GM18526 (cell line): ENCODE results near the gene FNTB.

Experiments used
- POLR2A ChIP-seq: IDR thresholded peaks from 3 replicates; pipeline ENCODE4 v1.6.1; 2011; ENCODE audit not compliant: insufficient read length; ENCODE audit errors: extremely low read depth

FNTB gene, protein sequence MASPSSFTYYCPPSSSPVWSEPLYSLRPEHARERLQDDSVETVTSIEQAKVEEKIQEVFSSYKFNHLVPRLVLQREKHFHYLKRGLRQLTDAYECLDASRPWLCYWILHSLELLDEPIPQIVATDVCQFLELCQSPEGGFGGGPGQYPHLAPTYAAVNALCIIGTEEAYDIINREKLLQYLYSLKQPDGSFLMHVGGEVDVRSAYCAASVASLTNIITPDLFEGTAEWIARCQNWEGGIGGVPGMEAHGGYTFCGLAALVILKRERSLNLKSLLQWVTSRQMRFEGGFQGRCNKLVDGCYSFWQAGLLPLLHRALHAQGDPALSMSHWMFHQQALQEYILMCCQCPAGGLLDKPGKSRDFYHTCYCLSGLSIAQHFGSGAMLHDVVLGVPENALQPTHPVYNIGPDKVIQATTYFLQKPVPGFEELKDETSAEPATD

DNA sequence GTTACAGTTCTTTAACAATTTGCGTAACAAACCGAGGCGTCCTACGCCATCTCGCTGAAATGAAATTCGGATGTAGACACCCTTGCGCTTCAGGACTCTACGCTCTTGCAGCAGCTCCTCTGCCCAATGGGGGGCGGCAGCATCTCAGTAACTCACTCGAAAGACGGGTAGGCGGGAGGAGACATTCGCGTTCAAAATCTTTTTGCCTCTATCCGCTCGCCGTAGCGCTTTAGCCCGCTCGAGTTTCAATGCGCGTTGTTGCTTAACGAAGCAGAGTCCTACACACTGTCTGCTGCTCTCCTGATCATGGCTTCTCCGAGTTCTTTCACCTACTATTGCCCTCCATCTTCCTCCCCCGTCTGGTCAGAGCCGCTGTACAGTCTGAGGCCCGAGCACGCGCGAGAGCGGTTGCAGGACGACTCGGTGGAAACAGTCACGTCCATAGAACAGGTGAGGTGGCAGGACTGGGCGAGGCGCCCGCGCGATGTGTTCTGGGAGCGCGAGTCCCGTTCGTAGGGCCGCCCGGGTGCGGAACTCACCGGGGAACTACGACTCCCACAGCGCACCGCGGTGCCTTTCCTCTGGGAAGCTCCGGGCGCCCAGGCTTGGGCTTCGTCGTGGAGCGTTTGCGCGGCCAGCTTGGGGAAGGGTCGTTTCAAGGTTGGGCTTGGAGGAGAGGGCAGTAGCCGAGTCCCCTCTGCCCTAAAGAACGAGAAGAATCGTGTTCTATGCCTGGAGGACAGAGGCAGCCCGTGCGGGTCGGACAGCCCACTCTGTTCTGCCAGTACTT is at the start of gene FNTB:
TSS of gene FNTB (plus strand) at position 248 of the 790 bp plus-strand sequence. CDS start at position 307, 59 bp downstream.
- peak; percentile 57 for TF ChIP-seq POLR2A

DNA sequence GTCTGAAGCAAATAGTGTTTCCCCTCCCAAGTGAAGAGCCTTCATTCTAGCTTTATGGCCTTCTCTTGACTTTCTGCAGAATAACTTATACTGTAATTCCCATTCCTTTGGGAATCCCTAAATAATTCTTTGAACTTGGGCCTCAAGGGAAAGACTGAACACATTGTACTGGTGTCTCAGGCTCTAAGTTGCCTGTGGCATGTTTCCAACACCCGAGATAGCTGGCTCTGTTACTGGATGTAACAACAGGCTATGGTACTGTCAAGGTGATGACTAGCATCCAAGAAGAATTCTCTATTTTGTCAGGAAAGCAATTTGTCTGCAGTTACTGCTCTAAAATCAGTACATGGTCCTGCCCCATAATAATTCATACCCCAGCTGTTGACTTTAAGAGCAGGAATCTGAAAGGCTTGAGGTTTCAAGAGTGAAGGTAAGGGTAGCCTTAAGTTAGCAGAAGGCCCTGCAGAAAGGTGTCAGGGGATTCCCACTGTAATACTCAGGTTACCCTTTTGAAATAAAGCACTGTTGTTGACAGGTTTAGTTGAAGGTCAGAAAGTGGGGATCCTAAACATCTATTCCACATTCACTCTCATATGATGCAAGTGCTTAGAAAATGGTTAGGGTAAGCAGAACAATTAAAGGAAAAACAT is 49.4 kb upstream of the FNTB start:
- no peak for TF ChIP-seq POLR2A

DNA sequence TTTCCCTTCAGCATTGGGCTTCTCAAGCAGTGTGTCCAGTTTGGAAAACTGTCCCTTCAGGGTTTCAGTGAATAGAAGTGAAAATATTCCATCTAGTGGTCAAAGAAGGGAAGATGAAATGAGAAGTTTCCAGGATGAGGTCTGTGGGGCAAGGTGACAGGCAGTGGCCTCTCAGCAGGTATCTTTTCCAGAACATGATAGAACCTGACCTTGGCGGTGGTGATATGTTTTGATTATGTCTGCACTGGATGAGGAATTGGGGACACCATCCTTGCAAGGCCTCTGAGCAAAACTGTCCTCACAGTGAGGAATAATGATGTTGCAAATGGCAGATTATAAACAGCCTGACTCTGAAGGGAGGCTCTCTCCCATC is 48.9 kb upstream of the FNTB start:
- TF ChIP-seq POLR2A, result no peak

DNA sequence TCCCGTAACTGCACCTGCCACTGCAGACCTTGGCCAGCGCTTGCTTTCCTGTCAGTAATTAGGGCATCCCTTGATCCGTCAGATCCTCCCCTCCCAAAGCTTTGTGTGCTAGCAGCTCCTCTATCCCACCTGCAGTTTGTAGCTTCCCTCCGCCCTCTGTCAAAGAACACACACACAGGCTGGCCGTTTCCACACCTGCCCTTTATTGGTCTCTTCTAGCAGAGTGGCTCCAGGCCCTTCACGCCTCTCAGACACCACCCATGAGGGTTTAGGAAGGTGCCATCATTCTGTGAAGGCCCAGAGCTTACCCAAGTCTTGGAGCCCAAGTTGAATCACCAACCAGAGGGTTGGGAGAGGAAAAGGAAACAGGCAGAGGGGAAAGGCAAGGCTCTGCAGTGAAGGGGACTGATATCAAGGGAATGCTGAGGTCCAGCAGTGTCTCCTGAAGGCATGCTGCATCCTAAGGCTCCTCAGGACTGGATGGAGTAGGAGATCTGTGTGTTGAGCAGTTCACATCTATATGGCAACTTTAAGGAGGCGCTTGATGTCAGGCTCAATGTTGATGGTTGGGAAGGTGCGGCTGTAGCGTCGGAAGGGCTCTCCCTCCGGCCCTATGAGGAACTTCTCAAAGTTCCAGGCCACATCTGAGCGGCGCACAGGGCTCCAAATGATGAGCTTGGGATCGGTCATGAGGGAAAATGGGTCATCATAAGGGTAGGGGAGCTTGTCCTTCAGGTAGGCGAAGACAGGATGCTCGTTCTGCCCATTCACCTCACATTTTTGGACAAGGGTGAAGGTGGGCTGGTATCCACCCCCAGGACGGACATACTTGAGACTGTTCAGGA is 47.5 kb upstream of the FNTB start:
- TF ChIP-seq POLR2A, result no peak

DNA sequence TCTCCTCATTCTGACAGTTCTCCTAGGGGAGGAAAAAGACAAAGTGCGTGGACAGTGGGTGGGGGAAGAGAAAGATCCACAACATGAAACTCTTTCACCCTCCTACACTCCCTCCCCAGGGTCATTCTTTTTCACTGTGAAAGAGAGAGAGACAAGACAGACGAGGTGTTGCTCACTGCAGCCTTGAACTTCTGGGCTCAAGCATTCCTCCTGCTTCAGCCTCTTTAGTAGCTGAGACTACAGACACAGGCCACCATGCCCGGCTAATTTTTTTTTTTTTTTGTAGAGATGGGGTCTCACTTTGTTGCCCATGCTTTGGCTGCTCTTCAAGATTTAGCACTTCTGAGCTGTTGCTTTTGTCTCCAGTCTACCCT is 46.9 kb upstream of the FNTB start:
- no peak for TF ChIP-seq POLR2A

DNA sequence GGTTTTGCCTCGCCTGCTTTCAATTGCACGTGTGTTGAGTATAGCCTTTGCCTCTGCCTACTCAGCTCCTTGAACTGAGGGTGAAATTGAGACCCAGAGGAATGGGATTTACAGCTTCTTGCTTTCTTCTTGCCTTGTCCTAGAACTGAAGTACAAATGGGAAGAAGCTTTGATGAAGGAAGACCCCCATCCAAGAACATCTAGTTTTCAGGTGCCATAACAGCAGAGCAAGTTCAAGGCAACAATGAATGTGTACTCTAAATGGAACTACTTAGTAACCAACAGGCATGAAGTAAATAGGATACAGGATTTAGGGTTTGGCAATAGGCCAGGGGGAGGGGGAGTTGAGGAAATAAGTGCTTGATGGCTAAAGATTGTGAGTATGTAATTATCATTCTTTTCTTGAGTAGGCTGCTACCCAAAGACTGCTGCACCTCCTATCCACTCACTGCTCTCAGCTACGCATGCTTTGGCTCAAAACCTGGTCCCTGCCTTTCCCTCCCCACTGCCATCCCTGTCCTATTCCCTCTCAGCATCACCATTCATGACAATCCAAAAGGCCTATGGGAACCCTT is 46.3 kb upstream of the FNTB start:
- no peak for TF ChIP-seq POLR2A

DNA sequence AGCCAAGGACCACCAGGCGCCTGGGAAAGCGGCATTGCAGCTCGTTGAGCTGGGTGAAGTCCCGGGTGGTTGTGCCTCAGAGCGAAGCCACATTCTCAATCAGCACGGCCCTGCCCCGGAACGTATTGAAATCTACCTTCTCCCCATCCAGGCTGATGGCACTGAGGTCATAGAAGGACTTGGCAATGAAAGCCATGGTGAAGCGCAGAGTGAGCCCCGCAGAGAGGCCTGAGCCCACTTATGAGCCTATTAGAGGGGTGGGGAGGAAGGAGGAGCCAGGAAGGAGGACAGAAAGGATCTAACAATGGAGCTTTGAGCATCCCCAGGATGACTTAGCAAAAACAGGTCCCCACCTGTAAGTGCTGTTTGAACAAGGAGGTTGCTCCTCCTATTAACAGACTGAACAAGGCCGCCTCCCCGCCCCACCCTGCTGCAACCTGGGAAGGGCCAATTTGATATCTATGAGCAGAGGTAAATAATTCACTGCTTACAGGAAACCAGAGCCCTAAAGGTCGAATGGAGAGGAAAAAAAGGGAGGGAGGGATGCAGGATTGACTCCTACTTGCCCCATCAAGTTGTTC is 44.1 kb upstream of the FNTB start, which contains the start of gene GPX2:
TSS of gene GPX2 (minus strand) at position 215 of the 581 bp plus-strand sequence. CDS start at position 196, 19 bp downstream.
- no peak for TF ChIP-seq POLR2A

DNA sequence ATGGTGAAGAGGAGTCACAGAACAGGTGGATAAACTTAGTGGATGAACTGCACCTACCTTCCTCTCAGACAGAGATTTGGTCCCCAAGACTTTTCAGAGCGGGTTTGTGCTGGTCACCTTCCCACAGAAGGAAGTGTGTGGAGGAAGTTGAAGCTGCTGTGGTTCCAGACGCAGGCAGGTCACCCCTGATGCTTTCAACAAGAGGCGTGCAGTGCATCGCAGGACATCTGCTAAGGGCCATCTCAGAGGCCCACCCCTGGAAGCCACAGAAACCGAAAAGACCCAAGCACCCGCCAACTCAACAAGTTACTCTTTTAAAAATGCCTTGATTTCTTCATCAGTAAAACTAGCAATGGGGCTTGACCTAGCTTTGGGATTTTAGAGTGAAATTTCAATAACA is 43.1 kb upstream of the FNTB start:
- TF ChIP-seq POLR2A, result no peak

DNA sequence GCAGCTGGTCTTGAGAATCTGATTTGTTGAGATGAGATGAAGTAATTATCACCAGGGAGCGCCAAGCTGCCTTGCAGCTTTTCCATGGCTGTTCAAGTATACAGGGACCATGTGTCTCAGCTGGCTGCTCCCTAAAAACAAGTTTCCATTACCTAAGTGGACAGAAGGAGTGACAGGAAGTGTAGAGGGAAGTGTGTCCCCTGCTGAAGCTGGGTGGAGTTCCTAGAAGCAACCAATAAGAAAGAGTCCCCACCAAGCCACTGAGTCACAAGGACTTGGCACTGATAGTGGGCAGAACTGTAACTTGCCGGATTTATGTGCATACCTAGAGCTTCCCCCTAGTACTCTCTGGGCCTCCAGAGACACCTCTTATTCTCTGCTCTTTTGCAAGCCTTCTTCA is 42.7 kb upstream of the FNTB start:
- no peak for TF ChIP-seq POLR2A

DNA sequence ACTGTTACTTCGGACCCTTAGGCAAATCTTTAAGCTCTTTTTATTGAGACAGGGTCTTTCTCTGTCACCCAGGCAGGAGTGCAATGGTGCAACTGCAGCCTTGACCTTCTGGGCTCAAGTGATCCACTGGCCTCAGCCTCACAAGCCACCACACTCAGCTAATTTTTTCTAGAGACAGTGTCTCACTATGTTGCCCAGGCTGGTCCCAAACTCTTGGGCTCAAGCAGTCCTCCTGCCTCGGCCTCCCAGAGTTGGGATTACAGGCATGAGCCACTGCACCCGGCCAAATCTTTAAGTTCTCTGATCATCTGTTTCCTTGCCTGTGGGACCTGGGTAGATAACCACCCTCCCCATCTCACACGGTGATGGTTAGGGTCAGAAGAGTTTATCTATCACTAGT is 41.8 kb upstream of the FNTB start:
- no peak for TF ChIP-seq POLR2A

DNA sequence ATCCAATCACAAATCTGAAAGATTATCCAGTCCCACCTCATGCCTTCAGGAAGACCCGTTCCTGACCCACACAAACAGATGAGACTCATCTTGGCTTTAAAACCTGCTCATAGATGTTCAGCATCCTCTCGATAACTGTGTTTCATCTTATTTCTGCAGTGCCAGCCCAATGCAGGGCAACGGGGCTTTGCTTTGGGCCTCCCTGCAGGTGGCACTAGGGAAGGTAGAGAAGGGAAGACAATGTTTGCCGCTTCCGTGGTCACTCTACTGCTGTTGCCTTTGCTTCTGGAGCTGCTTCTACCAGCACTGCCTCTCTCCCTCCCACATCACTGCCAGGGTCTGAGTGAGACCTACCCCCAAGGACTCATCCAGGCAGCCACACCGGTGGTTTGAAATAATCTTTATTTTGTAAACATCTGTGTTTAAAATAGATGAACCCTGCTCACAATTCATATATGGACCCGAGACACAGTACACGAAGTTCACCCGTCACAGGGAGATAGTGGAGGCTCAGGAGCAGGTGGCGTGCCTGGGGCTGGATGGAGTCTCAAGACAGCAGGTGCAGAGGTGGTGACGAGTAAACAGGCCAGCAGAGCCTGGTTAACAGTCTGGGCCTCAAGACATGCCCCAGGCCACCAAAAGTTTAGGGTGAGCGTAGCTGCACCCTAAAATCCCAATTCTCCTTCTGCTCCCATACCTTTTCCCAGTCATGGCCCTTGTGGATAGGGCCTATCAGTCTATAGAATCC is 41.1 kb upstream of the FNTB start:
- TF ChIP-seq POLR2A, result no peak

DNA sequence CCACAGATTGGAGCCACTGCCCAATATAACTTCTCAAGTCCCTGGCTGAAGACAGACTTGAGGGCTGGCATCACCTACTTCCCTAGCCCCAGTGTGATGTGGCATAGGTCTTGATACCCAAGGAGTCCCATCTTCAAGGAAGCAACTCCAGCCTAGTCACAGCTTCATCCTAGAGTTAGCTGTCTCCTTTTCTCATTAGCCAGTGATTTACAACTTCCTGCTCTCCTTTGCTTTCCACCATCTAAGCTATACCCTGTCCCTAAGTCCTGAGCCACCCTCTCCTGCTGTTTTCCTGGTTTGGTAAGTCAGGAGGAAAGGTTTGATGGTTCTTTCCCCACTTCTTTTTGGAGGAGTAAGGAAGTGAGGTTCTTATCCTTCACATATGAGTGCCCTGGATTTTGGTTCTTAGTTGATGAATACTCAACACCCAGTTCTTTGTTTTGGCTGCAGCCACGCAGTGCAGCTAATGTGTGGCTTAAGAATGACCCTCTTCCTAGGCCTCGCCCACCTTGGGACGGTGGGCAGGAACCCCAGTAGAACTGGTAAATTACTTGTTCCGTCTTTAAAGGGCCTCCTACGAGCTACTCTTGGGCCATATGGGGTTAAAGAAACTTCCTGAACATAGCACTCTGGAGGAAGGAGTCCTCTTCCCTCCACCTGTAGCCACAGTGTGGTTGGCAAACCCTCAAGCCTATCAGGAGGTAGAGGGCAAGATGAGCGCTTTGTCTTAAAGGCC is 40.2 kb upstream of the FNTB start:
- no peak for TF ChIP-seq POLR2A

DNA sequence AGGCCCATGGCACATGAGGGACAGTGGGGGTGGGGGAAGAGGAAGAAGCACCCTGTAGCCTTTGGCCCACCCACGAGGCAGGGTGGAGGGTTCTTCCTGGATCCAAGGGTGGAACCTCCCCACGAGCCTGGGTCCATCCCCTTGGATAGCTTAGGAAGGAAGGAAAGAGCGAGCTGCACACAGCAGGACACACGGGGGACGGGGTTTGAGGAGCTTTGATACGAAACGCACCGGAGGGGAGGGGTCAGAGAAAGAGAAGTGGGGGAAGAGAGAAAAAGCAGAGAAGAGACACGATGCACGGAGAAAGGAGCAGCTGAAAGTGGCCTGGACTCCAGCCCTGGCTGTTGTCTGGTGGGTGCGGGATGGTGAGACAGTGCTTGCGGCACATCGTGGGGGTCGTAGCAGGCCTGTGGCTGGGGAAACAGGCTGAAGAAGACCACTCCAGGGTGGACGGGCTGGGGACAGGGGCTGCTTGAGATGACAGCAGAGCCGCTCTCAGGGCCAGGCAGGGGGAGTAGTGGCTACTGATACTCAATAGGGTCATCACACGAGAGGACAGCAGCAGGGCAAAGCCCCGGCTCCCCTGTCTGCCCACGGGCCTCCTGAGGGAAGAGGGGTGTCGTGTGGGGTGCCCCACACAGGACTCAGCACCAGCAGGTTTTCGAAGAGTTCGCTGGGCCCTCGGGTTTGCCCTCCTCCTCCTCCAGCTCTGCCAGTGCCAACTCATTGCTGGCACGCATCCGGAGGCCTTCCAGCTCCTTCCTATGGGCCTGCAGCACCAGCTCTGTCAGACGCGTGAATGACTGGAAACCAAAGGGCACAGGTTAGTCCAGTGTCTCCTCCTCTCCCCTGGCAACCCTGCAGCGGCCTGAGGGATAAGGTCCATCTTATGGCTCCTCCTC is 38.7 kb upstream of the FNTB start:
- TF ChIP-seq POLR2A, result no peak
